ENCODE measurements around the gene CAPN1.

CAPN1 gene

GRCh38 chr11:65209711-65210360 lies 28.1 kb downstream of the CAPN1 start:
- no peak overlapping the region for H3K27ac ChIP-seq
- TF ChIP-seq CTCF (conservative IDR thresholded peaks at IDR 0.05) (no peak), ZFX (IDR thresholded peaks at IDR 0.05) (no peak)

GRCh38 chr11:65210361-65210731 lies 28.6 kb downstream of the CAPN1 start:
- TF ChIP-seq CTCF (conservative IDR thresholded peaks at IDR 0.05) (no peak), ZFX (IDR thresholded peaks at IDR 0.05) (no peak)
- no peak overlapping the region for H3K27ac ChIP-seq

GRCh38 chr11:65210748-65211147 lies 29.0 kb downstream of the CAPN1 start:
- no peak overlapping the region for H3K27ac ChIP-seq
- TF ChIP-seq ZFX (IDR thresholded peaks at IDR 0.05) (no peak), CTCF (conservative IDR thresholded peaks at IDR 0.05) (no peak)

GRCh38 chr11:65211293-65212105 lies 29.8 kb downstream of the CAPN1 start:
- no peak overlapping the region for H3K27ac ChIP-seq
- TF ChIP-seq CTCF (conservative IDR thresholded peaks at IDR 0.05): no peak
- no peak for TF ChIP-seq ZFX (IDR thresholded peaks at IDR 0.05)

- TF ChIP-seq ZFX (IDR thresholded peaks at IDR 0.05): no peak
- no peak for TF ChIP-seq CTCF (conservative IDR thresholded peaks at IDR 0.05)
- H3K27ac ChIP-seq: no peak overlapping the region
These were observed 30.6 kb downstream of the CAPN1 start for GRCh38 chr11:65212226-65212801.

GRCh38 chr11:65213322-65214211 lies 31.8 kb downstream of the CAPN1 start:
- no peak overlapping the region for H3K27ac ChIP-seq
- TF ChIP-seq ZFX (IDR thresholded peaks at IDR 0.05) (no peak), CTCF (conservative IDR thresholded peaks at IDR 0.05) (no peak)
